Testis (tissue), 3 donors: ENCODE data around the gene ABHD12. TPM values are rescaled to one million over a fixed set of nuclear protein-coding genes. Genes with fewer than 3 reads are reported as not detected.

Experiments
- DNase-seq: peaks from one replicate; pipeline ENCODE4 v3.0.0-alpha.2; 2019
- H3K27ac ChIP-seq, 2 donors: fragments of 200-600 bp; sonication (generic); one replicate each; pipeline ENCODE4 v1.5.1; 2019
- H3K27me3 ChIP-seq: fragments of 200-600 bp; sonication (generic); one replicate; pipeline ENCODE4 v1.5.1; 2019
- H3K36me3 ChIP-seq: fragments of 200-600 bp; sonication (generic); one replicate; pipeline ENCODE4 v1.5.1; 2017; ENCODE audit warnings: low read depth; ENCODE audit errors: missing control alignments
- H3K4me1 ChIP-seq: fragments of 200-600 bp; sonication (generic); one replicate; pipeline ENCODE4 v1.5.1; 2019
- H3K4me3 ChIP-seq, 2 donors: fragments of 200-600 bp; sonication (generic); one replicate each; pipeline ENCODE4 v1.5.1; 2017 to 2019
- H3K9me3 ChIP-seq: fragments of 200-600 bp; sonication (generic); one replicate; pipeline ENCODE4 v1.5.1; 2017
- CTCF ChIP-seq, 3 experiments: fragments of 450-650 bp in 2 of 3; fragments of 200-600 bp in 1 of 3; sonication (generic) in 1 of 3; IDR thresholded peaks; one replicate each; pipeline ENCODE4 v1.5.1; 2016 to 2019; ENCODE audit warnings: antibody characterized with exemption in 3 of 3, mild to moderate bottlenecking in 2 of 3, moderate library complexity in 1 of 3
- POLR2A ChIP-seq: fragments of 450-650 bp; IDR thresholded peaks from one replicate; pipeline ENCODE4 v1.6.1; 2017; ENCODE audit warnings: antibody characterized with exemption, mild to moderate bottlenecking, moderate library complexity
- WGBS, 2 donors: methylation state at CpG; one replicate each; pipeline ENCODE4 v1.1.5; 2018; 5-methylcytosine and 5-hydroxymethylcytosine counted together
- intact Hi-C: fragments of 100-400 bp; cut with DNase I; formaldehyde crosslinking; loops from one replicate; pipeline ENCODE4 v1.15.1; 2023; ENCODE audit warnings: low total_unique reads
- polyA plus RNA-seq: library from polyadenylated mRNA; stranded (reverse); fragments of 350-450 nt; fragmentation: Illumina TruSeq; extraction: RNeasy Lipid Tissue Mini Kit (QIAGEN cat#74804); gene quantifications from one replicate; pipeline ENCODE4 v1.2.3, GENCODE V29; 2014; ENCODE audit warnings: low read depth, low replicate concordance; ENCODE audit not compliant: insufficient read depth
- total RNA-seq, 2 donors: library from RNA; depleted of rRNA; stranded (reverse); fragments of >200 nt; gene quantifications; one replicate each; pipeline ENCODE4 v1.2.3, GENCODE V29; 2016

ABHD12 gene
- total and polyA plus RNA-seq, 3 donors from 2014 or later = 40.8 to 51.5 (median 47.5) TPM

- DNase-seq = peak; percentile 67
- Histone ChIP-seq H3K27me3 (no peaks in the 10 kb centered on the region), H3K36me3 (no peaks in the 10 kb centered on the region), H3K9me3 (no peaks in the 10 kb centered on the region), H3K4me3 (no peak overlapping the region), H3K4me1 (peaks cover 20% of the 10 kb centered on the region), H3K27ac (peak overlapping the region; percentile 13 to 30)
- TF ChIP-seq CTCF (IDR thresholded peaks at IDR 0.05) (no peak), POLR2A (no peak)
- 36 to 62% methylated on average over 20 of the region's 20 CpGs for WGBS, 2 donors
- intact Hi-C loops = no loop called here
These were observed 116.9 kb downstream of the ABHD12 start for GRCh38 chr20:25273541-25274358.

GRCh38 chr20:25273046-25273445 lies 117.6 kb downstream of the ABHD12 start:
- no peak for TF ChIP-seq POLR2A
- TF ChIP-seq CTCF (IDR thresholded peaks at IDR 0.05) = no peak
- intact Hi-C loops = no loop called here
- Histone ChIP-seq H3K4me3 (no peak overlapping the region), H3K27ac (peak overlapping the region in 1 of 2 donors; percentile 13), H3K27me3 (no peaks in the 10 kb centered on the region), H3K4me1 (peaks cover 20% of the 10 kb centered on the region), H3K9me3 (no peaks in the 10 kb centered on the region), H3K36me3 (no peaks in the 10 kb centered on the region)
- DNase-seq = peak; percentile 14
- 67 to 76% methylated on average over 8 to 10 of the region's 10 CpGs for WGBS, 2 donors

- DNase-seq = peak; percentile 12
- Histone ChIP-seq H3K4me1 (peaks cover 20% of the 10 kb centered on the region), H3K4me3 (no peak overlapping the region), H3K9me3 (no peaks in the 10 kb centered on the region), H3K36me3 (no peaks in the 10 kb centered on the region), H3K27me3 (no peaks in the 10 kb centered on the region), H3K27ac (peak overlapping the region in 1 of 2 donors; percentile 13)
- WGBS, 2 donors = 89 to 91% methylated on average over 19 of the region's 19 CpGs
- intact Hi-C loops = no loop called here
- no peak for TF ChIP-seq CTCF (IDR thresholded peaks at IDR 0.05)
- no peak for TF ChIP-seq POLR2A
These were observed 118.2 kb downstream of the ABHD12 start for GRCh38 chr20:25272223-25273000.

- H3K4me1 ChIP-seq = peaks cover 18% of the 10 kb centered on the region
- no peak overlapping the region for H3K27ac ChIP-seq
These were observed 119.0 kb downstream of the ABHD12 start for GRCh38 chr20:25271486-25272222.

GRCh38 chr20:25270829-25271251 lies 119.8 kb downstream of the ABHD12 start:
- intact Hi-C loops = no loop called here
- Histone ChIP-seq H3K27ac (no peak overlapping the region), H3K9me3 (no peaks in the 10 kb centered on the region), H3K4me1 (peaks cover 18% of the 10 kb centered on the region), H3K4me3 (no peak overlapping the region), H3K36me3 (no peaks in the 10 kb centered on the region), H3K27me3 (no peaks in the 10 kb centered on the region)
- WGBS, 2 donors = 86 to 89% methylated on average over 7 to 12 of the region's 12 CpGs
- TF ChIP-seq CTCF (IDR thresholded peaks at IDR 0.05) (no peak), POLR2A (no peak)
- peak; percentile 9 for DNase-seq

More at GRCh38 chr20:25271486-25272222, 119.0 kb downstream of the ABHD12 start:
- Histone ChIP-seq H3K9me3 (no peaks in the 10 kb centered on the region), H3K27me3 (no peaks in the 10 kb centered on the region), H3K36me3 (no peaks in the 10 kb centered on the region), H3K4me3 (no peak overlapping the region)
- DNase-seq = no peak
- 93 to 94% methylated on average over 11 to 13 of the region's 13 CpGs for WGBS, 2 donors
- no peak for TF ChIP-seq POLR2A
- intact Hi-C loops = no loop called here
